Stimulated activated CD4-positive, alpha-beta T cell treated with anti-CD3 and anti-CD28 coated beads, TNF-alpha, amount 100 ng/mL, for 24 hours (primary cell): ENCODE measurements around the gene CDH4.

ENCODE experiments used
- DNase-seq, 3 experiments: peaks; one replicate each; pipeline ENCODE4 v3.0.0-alpha.2; 2020; ENCODE audit warnings: low read depth in 3 of 3

The CDH4 gene

DNA sequence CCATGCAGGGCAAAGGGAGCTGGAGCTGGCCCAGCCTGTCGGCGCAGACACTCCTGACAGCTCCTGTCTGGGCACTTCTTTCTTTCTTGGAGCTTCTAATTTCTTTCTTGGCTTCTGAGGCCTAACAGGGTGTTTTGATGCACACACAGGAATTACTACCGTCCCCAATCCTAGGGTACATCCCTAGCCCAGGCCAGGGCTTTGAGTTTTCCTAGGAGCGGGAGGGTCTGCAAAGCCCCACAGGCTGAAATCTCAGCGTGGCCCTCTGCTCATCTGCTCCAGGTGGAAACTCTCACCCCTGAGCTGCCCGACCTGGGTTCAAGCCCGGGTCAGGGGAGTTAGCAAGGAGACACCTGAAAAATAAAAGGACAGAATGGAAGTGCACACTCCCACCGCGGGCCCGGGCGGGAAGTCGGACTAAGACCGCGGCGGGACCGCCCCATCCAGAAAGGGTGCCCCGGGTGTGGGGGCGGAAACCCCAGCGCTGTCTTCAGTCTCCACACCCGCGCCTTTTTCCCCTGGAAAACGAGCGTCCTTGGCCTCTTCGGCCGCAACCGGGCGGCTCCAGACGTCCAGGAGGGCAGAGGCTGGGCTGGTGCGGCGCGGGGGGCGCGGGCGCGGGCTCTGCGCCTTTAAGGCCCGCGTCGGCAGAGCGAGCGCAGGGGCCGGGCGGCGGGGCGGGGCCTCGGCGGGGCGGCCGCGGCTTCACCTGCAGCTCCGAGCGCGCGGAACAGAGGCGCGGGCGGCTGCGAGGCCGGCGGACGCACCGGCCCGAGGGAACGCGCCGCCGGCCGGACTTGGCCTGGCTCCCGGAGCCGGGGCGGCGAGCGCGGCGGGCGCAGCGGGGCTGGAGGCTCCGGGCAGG, at the start of gene CDH4:
TSS of gene CDH4 (plus strand) at position 733 of the 865 bp plus-strand sequence.
- no peak for DNase-seq

GRCh38 chr20:61203320-61203719, 48.7 kb upstream of the CDH4 start:
- no peak for DNase-seq

GRCh38 chr20:61204206-61204605, 47.9 kb upstream of the CDH4 start:
- no peak for DNase-seq

GRCh38 chr20:61205769-61206168, 46.3 kb upstream of the CDH4 start:
- no peak for DNase-seq

DNA sequence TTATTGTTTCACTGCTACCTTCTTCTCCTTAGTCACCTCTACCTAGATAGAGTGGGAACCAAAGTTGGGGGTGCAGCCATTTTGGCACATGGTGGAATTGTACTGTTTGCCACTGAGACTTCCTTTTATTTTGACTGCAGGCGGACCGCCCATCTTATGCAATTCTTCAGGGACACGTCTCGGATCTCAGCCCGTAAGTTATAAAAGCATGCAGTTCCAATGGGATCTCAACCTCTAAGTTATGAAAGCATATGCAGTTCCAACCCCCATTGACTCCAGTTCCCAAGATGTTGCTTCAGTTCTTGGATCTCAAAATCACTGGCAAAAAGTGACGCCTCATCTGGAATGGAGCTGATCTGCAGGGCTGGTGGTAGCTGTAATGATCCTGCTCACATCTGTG, 41.2 kb upstream of the CDH4 start:
- no peak for DNase-seq

GRCh38 chr20:61217848-61218247, 34.2 kb upstream of the CDH4 start:
- no peak for DNase-seq

GRCh38 chr20:61219021-61219431, 33.0 kb upstream of the CDH4 start:
- no peak for DNase-seq

- DNase-seq: no peak
Observed at GRCh38 chr20:61220131-61220530, 31.9 kb upstream of the CDH4 start.

DNA sequence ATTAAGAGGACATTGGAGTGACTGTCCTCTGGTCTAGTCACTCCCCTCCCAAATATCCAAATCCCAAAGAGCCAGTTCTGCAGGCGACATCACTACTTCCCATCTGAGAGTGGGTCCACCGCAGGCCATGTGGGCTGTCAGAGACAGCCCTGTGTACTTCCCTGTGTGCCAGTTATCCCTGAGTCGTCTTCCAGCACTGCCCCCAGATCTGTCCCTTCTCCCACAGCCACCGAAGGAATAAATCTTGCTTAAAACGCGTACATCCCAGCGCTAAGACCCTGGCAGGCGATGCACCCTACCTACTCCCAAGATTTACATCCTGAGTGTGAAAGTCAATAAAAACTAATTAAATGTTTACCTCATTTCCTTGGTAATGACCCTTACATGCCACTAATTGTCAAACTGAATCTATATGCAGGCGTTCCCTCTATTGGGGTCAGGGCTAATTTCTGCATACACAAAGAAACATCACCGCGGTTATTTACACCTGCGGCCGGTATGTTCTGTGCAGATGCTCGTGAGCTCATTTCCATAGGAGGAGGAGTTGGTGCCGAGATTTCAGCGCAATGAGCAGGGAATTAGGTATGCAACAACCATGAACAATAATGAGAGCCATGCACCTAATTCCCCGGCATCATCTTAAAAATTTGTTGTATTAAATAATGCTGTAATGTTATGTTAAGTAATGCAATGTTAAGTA, 31.3 kb upstream of the CDH4 start:
- DNase-seq: no peak

DNA sequence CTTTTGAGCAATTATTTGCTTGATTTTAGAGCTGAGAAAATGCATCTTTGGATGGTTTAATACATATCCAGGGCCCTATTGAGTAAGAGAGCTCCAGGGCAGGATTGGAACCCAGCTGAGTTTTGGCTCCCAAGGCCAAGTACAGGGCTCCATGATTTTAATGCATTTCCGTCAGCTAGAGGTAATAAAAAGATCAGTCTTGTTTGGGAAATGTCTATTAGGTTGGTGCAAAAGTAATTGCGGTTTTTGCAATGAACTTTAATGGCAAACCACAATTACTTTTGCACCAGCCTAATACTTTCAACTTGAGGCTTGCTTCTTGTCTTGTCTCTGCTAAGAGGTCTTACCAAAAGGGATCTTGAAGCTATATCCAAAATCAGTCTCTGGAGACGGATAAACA, 29.4 kb upstream of the CDH4 start:
- DNase-seq: no peak

DNA sequence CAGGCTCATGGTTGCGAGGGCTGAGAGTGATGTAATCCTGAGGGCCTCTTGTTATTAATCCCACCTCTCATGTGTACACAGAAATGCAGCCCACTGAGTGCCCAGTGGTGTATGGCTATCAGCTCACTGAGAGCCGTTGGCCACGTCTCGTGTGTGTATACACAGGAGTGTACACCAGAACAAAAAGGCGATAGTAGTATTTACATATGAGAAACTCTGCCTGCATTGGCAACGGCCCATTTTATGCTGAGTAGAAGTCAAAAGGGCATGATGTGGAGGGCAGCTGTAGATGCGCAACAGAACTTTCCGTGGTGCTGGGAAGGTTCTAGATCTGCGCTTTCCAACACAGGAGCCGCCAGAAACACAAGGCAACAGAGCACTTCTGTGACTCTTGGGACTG, 28.9 kb upstream of the CDH4 start:
- DNase-seq: no peak

DNA sequence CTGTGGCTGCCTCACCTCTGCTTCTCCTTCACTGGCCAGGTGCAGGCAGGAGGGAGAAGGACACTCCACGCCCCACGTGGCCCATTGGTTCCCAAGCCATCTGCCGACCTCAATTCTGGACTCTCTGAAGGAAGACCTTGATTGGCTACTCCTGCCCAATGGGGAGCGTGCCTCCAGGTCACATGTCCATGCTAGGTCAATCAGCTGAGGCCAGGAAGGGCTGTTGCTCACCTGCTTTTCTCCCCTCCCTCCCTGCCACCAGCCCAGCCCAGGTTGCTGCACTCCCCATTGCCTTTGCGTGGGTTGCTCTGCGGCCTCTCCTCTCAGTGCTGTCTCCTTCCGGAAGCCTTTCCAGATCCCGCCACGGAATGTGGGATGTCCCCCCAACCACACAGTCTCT, 21.9 kb upstream of the CDH4 start:
- DNase-seq: no peak

DNA sequence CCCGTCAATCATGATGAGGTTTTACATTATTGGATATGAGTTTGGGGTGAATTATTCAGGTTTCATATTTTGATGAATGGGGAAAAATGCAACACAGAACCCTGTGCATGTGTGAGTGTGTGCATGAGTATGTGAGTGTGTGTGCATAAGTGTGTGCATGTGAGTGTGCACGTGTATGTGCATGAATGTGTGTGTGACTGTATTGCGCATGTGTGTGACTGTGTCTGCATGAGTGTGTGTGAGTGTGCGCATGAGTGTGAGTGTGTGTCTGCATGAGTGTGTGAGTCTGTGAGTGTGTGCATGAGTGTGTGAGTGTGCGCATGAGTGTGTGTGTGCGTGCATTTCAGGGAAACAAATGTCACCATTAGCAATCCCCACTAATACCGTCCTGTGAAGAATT, 18.5 kb upstream of the CDH4 start:
- DNase-seq: no peak

DNA sequence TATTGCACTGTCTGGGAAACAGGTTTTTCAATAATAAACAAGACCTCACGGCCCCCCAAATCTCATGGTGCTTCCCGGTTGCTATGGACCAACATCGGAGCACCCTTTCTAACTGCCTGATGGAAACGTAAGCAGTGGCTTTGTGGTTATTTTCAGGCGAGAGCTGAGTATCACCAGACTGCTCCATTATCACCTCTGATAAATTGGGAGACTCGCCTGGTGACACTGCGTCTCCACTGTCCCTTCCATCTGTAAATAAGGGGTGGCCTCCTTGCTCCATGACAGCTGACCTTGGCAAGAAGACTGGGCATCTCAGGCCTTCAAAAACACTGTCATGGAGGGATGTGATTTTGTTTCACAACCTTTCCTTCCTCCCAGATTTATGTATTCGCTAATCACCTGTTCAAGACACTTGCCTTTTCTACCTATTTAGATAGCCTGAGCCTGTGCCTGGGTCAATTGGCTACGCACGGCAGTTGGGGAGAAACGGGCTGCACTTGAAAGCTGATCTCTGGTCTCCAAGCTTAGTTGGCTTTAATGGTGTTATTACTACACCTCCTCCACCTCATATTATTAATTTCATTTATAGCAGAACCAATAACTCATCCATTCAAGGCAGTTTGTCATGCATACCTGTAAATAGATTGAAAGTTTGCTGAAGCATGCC, 17.7 kb upstream of the CDH4 start:
- DNase-seq: no peak

GRCh38 chr20:61236713-61237112, 15.3 kb upstream of the CDH4 start:
- no peak for DNase-seq

- DNase-seq: no peak
Observed at GRCh38 chr20:61238813-61239212, 13.2 kb upstream of the CDH4 start.

DNA sequence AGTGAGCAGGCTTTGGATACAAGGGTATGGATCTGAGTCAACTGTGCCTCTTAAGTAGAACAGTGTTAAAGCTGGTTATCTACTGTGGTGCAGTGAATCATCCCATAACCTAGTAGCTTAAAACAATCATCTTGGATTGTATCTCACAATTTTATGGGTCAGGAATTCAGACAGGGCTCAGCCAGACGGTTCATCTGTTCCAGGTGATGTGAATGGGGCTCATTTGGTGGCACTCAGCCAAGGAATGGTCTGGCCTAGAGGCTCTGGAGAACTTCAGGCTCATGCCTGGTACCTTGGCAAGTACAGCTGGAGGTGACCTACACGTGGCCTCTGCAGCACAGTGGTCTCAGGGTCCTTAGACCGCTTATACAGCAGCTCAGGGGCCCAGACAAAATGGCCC, 11.2 kb upstream of the CDH4 start:
- no peak for DNase-seq

- no peak for DNase-seq
Observed at GRCh38 chr20:61244213-61244612, 7.8 kb upstream of the CDH4 start.

GRCh38 chr20:61246269-61246668, 5.8 kb upstream of the CDH4 start:
- DNase-seq: no peak

DNA sequence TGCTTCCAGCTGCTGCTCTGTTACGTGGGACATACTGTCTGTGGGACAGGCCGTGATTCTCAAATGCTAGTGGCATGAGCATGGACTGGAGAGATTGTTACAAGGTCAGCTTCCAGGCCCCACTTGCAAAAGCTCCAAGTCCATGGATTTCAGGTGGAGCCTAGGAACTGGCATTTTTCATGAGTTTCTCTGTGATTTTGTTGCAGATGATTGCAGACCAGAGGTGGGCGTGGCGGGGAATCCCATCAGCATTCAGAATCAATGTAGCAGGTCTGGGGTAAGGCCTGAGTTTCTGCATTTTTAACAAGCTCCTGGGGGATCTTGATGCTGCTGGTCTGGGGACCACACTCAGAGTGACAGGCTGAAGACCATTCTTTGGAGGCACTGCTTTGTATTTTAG, 2.4 kb upstream of the CDH4 start:
- no peak for DNase-seq

DNA sequence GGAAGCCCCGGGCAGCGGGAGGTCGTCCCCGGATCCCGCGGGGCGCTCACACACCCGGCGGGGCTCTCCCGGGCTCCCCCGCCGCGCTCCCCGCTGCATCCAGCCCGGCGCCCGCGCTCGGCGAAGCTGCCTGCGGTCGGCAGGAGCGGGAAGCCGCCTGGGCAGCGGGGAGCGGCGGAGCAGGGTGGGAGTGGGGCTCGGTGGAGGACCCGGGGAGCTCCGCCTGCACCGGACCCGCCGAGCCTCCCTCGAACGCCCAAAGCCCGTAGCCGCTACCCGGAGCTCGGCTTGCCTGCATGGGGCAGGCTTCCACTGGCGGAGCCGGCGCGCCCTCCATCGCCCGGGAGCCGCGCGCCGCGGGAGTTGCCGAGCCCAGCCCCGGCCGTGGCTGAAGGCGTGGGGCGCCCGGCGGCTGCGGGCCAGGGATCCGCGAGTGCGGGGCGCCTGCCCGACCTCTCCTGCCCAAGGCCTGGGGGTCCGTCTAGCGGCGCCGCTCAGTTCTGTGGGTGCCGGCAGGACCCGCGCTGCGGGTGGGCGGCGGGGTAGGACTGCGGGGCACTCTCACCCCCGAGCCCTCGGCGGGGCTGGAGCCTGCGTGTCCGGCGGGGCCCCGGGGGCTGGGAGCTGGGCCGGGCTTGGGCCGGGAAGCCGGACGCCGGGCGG, 671 bp downstream of the CDH4 start:
- no peak for DNase-seq

DNA sequence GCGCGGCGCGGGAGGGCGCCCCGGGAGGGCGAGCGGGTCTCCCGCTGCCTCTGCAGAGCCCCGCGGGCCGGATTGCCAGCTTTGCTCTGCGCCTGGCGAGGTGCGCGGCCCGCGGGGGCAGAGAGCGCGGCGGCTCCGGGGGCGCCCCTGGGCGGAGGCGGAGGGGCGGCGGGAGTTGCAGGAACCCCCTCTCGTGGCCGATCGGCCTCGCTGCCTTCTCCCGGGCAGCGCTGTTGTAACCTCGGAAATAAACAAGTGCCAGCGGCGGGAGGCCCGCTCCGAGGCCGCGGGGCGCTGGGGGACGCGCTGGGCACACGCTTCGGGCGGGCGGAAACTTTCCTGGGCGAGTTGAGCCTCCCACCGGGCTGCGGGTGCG, 1.2 kb downstream of the CDH4 start:
- DNase-seq: no peak
